Measurements from ENCODE around the gene CTCFL.

- TF ChIP-seq CTCF (IDR thresholded peaks at IDR 0.05 in 8 of 11, conservative IDR thresholded peaks at IDR 0.05 in 3 of 11) (no peak), POLR2A (IDR thresholded peaks at IDR 0.05) (no peak), POLR2AphosphoS5 (IDR thresholded peaks at IDR 0.05) (no peak)
Observed at GRCh38 chr20:57500962-57501361, 24.0 kb downstream of the CTCFL start.

All from spleen (tissue), 7 donors.